HG02943 (cell line): ENCODE data around the gene PDE4DIP.
"Not testable (repeated sequence)": the region's sequence is repeated elsewhere in the genome, so short reads cannot be mapped to it uniquely, and the experiment has no call there.

Experiments
- ATAC-seq: cut with Tn5 transposase; IDR thresholded peaks from one replicate; pipeline ENCODE4 v1.9.1; 2021; ENCODE audit warnings: mild to moderate bottlenecking, low read depth, moderate library complexity; ENCODE audit not compliant: unreplicated experiment

The PDE4DIP gene

DNA sequence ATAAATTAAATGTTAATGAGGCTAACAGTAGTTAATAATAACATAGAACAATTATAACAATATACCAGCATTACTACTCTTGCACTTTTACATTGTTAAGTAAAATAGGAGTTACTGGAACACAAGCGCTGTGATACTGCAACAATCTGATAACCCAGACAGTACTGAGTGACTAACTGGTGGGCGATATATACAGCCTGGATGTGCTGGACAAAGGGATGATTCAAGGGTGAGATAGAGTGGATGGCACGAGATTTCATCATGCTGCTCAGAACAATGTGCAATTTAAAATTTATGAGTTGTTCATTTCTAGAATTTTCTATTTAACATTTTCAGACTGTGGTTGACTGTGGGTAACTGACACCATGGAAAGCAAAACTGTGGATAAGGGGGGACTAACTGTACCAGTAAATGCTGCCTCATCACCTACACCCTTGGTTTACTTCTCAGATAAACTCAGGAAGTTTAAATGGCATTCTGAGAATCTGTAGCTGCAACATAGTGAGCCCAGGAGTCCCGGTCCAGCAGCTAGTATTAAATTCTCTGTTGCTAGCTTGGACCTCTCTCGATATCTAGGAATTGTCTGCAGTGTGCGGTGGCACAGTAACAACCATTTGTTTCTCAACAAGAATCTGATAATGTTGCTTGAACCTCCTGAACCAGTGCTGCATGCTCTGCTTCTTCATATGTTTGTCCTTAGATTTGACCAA lies 24.9 kb downstream of the PDE4DIP start:
- ATAC-seq, result not testable (repeated sequence)

DNA sequence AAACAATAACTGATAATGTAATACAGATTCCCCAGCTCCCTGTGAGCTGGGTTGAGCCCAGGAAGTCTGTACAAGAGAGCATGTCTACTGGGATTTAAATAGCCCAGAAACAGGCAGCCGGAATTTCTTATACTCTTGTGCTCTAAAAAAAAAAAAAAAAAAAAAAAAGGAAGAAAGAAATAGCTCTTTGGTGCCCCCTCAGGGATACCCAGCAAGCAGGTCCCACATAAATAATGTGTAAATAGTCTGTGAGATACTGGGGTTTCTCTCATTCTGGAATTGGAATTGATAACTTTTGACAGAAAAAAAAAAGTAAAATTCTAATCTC lies 25.4 kb downstream of the PDE4DIP start:
- not testable (repeated sequence) for ATAC-seq

DNA sequence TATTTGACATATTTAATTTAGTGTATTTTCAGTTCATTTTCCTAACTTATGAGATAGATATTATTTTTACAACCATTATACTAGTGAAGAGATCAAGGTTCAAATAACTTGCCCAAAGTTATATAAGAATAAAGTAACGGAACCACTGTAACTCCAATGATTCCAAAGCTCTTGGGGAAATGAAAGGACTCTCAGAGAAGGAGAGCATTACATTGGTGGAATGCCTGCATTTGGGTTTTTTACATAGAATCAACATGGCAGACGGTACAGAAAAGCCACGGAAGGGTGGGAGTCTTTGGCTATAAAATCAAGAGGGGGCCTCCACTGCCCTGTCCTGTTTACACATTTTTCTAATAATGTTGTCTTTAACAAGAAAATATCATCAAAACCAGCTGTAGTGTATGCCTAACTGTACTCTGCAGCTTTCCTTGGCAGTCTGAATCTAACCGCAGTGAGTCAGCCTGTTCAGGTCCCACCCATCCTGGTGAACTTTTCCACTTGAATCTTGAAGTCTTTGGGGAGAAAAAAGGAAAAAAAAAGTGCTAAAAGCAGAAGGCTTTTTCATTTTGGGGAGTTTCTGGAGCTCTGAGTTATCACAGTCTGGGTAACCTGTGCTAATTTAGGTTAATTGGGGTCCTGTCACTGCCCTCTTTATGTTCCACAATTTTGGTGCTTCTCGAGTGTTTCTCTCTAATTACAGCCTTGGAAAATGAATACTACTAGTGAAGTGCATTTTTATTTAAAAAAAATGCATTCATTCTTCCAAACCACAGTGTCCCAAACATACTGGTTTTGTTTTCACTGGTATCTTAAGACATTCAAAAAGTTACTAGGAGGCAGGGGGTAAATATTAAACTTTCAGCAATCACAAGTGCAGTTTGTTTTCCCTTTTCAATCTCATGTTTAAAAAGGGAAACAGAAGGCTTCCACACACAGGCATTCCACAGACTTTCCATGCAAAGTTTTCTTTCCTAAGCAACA lies 30.5 kb downstream of the PDE4DIP start:
- not testable (repeated sequence) for ATAC-seq

DNA sequence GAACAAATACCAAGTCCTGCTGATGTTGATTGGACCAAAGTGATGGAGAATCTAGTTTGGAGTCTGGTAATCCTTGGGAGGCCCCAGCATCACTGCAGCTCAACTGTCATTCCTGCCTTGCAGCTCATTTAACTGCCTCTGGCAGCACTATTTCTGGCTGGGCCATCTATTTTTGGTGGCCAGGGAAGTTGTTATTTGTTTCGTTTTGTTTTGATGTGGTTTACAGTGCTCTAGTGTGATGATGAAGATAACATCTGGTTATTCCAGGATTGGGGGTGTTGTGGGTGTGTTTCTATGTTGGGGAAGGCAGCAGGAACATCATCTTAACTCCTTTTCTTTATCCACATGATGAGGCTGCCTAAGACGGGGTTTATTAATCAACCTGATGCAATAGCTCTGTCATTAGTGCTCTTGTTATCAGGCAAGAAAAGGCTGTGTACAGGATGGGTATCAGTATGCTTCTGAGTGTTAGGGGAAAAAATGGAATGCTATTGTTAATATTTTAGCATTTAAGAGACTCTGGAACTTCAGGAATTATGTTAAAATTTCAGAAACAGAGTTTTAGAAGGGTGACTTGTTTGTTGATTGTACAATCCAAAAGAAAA lies 35.7 kb downstream of the PDE4DIP start:
- not testable (repeated sequence) for ATAC-seq

DNA sequence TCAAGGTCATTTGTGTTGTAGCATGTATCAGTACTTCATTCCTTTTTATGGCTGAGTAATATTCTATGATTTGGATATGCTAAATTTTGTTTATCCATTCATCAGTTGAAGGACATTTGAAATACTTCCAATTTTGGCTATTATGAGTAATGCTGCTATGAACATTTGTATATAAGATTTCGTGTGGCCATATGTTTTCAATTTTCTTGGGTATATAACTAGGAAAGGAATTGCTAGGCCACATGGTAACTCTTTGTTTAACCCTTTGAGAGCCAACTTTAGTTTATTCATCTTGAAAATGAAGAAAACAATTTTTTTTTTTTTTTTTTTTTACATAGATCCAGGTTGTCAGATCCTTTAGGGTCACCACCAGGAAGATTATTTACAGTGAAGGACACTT lies 37.0 kb downstream of the PDE4DIP start:
- ATAC-seq, result not testable (repeated sequence)

DNA sequence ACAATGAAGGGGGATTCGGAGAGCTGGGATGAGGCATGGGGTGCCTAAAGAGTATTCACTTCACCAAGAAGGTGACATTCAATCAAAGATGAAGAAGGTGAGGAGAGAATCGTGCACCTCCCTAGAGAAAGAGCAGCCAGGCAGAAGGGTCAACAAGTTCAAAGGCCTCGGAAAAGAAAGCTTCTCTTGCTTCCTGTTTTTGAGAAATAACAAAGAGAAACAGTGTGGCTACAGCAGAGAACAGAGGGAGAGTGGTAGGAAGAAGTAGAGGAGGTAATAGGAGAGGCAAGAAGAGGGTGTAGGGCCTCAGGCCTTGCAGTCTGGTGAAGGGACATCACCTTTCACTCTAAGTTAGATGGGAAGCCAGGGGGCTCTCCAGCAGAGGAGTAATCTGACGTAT lies 41.0 kb downstream of the PDE4DIP start:
- not testable (repeated sequence) for ATAC-seq

DNA sequence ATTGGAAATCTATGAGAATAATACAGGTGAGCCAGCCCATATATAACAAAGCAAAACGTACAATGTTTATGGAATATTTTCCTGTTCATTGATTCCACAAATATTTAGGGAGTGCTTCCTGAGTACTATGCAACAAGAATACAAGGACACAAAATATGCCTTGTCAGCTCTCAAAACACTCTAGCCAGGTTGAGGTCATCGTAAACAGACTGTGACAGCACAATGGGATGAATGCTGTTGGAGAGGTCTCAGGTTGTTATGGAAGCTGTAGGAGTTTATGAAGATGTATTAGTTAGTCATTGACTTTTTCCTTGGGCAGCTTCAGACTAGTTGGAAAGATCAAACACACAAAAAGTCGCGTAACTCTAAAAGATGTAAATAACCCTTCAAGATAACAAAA lies 42.1 kb downstream of the PDE4DIP start:
- not testable (repeated sequence) for ATAC-seq

DNA sequence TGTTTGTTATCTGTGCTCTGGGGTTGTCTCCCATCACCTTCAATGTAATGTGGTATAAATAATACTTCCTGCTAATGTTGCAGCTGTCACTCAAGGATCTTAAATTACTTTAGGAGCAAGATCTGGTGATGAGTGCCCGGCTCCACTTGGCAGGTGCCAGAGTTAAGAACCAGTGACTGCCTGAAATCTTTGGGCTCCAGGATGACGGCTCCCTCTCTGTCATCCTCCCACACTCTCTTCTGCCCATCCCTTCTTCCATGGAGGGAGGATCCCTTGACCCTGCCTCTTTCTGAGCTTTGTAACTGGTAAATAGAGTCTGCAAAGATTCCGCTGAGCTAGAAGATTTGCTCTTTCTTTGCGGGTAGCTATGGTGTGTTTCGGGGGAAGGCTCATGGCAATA lies 44.4 kb downstream of the PDE4DIP start:
- not testable (repeated sequence) for ATAC-seq

DNA sequence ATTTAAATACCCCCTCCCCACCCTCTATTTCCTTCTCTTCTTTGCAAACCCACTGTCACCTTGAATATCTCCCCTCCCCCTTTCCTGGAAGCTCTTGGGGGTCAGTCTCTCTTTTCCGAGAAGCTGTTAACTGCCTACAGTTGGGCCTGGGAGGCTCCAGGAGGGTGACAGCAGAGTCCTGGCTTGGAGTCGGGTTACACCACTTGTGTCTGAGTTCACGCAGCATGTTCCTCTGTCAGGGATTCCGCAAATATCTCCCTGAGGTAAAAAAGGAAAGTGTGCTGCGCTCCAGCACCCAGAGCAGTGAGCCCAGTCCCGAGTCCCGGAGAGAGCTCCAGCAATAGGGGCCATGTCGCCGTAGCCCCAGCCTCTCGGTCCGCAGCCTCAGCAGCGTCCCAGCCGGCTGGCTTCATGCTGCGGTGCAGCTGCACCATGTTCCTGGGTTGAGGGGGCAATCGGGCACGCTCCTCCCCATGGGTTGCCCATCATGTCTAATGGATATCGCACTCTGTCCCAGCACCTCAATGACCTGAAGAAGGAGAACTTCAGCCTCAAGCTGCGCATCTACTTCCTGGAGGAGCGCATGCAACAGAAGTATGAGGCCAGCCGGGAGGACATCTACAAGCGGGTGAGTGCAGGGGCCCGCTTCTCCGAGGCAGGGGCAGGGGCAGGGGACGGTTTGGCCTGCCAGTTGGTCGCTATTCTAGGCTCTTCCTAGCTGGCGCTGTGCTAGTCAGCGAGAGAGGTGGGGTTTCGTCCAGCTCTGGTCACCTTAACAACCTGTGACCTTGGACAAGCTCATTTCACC lies 45.2 kb downstream of the PDE4DIP start:
- ATAC-seq, result not testable (repeated sequence)

DNA sequence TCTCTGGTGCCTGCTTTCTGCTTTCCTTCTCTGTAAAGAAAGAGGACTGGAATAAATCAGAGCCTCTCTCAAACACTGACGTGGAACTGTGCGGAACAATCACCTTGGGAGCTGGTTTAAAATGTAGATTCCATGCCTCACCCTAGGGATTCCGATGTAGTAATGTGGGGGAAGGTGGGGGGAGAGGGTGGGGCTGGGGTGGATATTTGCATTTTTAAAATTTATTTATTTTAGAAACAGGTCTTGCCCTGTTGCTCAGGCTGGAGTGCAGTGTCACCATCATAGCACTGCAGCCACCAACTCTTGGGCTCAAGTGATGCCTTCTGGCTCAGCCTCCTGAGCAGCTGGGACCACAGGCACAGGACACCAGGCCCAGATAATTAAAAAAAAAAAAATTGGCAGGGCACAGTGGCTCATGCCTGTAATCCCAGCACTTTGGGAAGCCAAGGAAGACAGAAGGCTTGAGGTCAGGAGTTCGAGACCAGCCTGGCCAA lies 45.9 kb downstream of the PDE4DIP start:
- not testable (repeated sequence) for ATAC-seq

DNA sequence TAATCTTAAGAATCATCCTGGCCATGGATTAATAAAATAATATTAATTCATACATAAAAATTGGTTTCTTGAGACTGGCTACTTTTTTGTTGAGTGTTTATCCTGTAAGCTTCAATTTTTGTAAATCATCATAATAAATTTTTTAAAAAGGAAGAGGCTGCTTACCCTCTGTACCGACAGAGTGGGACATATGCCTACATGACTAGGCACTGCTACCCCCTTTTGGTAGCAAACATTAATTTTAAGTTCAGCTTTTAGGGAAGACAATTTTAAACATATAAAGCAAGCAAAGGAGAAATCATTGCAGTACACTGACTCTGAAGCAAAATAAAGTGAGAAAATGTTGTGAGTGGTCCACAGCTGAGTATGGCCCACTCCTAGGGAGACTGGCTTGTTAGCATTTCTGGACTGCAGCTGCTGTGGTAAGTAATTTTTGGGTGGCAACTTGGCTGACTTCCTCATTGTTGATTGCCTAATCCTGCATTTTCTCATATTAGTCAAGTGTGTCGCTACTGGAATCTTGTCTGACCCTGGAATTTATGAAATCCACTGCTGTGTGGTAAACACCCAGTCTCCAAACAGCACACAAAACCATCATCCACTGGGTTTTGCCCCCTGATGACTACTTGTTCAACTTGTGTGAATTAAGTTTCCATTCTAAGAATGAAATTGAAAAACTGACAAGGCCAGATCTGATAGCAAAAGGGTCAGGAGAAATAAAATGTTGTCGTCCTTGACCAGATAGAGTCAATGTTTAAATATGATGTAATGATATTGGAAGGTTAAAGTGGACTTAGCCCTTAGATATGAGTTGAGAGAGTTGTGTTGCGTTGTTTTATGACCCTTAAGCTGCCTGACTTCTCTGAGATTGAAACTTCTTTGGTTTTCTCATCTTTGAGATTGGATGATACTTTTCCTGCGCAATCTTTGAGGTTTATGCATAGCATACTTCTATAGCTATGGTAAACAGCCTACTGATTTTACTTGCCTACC lies 50.4 kb downstream of the PDE4DIP start:
- not testable (repeated sequence) for ATAC-seq

DNA sequence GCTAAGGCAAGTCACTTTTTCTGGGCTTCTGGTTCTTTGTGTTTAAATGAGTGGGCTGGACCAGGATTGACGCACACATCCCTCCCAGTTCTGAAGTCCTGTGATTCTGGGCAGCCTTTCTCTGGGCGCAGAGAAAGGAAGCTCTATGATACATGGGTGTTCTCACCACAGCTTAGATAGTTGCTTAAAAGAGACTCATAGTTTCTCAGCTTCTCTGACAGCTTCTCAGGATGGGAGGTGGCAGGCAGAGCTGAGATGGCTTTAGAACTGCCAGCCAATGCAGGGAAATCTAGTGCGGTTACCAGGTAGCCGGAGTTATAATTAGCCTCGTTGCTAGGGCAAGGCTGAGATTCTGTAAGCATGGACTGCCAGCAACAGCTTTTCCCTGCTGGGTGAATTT lies 55.8 kb downstream of the PDE4DIP start:
- ATAC-seq, result not testable (repeated sequence)

DNA sequence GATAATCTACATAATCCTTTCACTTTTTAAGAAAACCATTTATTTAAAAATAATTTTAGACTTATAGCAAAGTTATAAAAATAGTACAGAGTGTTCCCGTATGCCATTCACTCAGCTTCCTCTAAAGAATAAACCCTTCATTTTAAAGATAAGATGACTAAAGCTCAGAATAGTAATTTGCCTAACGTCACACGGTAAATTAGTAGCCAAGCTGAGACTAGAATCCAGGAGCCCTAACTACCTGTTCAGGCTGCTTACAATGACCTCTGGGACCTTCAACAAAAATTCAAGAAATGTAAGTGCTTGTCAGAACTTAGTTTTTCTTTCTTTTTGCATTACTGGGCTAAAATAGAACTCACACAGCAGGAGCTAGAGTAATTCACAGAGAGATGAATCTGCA lies 56.5 kb downstream of the PDE4DIP start:
- not testable (repeated sequence) for ATAC-seq

DNA sequence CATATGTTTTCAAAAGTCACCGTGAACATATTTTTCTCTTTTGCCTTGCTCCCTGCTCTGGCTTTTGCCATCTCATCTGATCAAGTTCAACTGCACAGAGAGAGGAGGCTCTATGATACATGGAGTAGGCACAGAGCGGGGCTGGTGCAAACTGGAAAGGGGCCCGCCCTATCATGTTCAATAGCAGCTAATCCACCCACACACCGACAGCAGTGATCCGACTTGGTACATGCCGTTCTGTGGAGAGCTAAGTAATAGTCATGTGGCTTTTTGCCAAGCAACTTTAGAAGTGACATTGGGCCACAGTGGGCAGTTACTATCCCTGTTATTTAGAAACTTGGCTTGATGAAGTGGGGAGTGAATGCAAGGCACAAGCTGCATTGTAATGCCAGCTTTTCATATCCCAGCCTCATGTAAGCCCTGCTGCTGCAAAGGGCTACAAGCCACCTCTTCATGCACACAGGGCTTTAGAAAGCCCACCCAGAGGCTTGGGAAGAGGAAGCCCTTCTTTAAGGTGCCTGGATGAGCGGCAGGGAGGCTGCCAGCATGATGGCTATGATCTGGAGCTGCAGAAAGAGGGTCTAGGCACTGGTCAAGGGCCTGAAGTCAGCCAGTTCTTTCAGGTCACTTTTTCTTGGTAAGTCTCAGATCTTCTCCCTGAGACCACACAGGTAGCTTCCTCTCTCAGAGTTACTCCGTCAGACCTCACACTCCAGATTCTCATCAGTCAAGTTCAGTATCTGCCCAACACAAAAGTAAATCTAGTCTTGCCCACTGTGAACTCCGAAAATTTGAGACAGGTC lies 57.1 kb downstream of the PDE4DIP start:
- ATAC-seq, result not testable (repeated sequence)

DNA sequence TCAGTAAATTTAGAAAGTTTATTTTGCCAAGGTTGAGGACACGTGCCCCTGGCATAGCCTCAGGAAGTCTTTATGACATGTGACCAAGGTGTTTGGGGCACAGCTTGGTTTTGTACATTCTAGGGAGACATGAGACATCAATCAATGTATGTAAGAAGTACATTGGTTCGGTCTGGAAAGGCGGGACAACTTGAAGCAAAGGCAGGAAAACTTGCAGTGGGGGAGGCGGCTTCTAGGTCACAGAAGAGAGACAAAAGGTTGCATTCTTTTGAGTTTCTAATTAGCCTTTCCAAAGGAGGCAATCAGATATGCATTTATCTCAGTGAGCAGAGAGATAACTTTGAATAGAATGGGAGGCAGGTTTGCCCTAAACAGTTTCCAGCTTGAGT lies 57.7 kb downstream of the PDE4DIP start:
- not testable (repeated sequence) for ATAC-seq

DNA sequence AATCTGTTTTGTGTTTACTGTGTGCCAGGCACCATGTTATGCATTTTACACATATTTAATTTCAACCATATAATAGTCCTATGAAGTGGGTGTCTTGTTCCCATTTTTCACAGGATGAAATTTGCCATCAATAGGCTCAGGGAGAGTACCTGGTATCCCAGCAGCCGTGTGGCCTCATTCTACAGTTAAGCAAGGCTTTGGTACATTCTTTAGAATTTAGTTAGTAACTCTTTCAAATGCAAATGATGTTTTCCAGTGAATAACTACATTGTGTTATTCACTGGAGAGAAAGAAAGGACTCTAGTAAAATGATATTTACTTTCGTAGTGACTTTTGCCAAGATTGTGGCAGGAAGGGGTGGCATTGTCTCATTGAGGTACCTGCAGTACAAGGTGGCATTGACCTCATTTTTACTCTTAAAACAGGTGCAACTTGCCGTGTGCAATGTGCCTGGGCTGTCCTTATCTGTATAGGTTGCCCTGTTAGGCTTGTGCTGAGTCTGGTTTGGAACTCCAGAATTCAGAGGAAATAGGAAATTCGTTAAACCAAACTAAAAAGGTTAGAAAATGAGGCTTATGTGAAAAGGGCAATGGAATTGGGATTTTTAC lies 65.1 kb downstream of the PDE4DIP start:
- ATAC-seq, result not testable (repeated sequence)

DNA sequence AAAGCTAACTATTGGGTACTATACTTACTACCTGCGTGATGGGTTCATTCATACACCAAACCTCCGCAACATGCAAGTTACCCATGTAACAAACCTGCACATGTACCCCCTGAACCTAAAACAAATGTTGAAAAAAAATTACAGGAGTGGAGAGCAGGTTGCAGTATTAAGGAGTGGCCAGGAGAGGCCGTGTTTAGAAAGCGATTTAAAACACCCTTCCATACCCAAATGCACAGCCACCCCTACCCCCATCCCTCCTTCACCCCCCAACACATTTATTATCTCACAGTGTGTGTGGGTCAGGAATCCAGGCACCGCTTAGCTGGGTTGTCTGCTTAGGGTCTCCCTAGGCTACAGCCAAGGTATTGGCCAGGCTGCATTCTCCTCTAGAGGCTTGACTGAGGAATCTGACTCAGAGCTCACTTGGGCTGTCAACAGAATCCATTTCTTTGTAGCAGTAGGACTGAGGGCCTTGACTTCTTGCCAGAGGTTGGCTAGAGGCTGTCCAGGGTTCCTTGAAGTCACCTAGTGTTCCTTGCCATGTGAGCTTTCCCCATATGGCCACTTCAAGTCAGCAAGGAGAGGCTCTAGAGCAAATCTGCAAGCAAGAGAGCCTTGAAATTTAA lies 67.2 kb downstream of the PDE4DIP start:
- not testable (repeated sequence) for ATAC-seq
